ENCODE results near the gene KCTD20. TPM values are rescaled to one million over a fixed set of nuclear protein-coding genes. Genes with fewer than 3 reads are reported as not detected.

KCTD20 gene
- total and polyA plus RNA-seq, 4 donors, result 9.5 to 48.5 (median 32.2) TPM

DNA sequence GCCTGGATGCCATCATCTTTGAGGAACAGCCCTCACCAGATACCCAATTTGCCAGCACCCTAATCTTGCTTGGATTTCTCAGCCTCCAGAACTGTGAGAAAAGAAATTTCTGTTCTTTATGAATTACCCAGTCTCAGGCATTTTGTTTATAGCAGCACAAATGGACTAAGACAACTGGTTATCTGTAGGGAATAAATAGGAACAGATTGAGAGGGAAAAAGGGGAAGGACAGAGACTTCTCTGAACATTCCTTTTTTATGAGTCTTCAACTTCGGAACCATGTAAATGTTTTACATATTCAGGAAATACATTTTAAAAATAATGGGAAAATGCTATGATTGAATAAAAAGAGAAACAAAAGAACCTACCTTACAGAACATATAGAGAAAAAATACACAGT is 20.9 kb downstream of the KCTD20 start:
- TF ChIP-seq TAF1 (conservative IDR thresholded peaks at IDR 0.05) (no peak), EGR1 (IDR thresholded peaks at IDR 0.05; ENCODE audit: low read depth in 2 of 2) (no peak), GABPA (IDR thresholded peaks at IDR 0.05 in 1 of 2, conservative IDR thresholded peaks at IDR 0.05 in 1 of 2) (no peak), NR2F2 (IDR thresholded peaks at IDR 0.05) (no peak), YY1 (IDR thresholded peaks at IDR 0.05) (no peak), FOXA2 (IDR thresholded peaks at IDR 0.05) (no peak), JUND (IDR thresholded peaks at IDR 0.05) (no peak), RAD21 (IDR thresholded peaks at IDR 0.05) (no peak)
- TF ChIP-seq, protein P1, sequence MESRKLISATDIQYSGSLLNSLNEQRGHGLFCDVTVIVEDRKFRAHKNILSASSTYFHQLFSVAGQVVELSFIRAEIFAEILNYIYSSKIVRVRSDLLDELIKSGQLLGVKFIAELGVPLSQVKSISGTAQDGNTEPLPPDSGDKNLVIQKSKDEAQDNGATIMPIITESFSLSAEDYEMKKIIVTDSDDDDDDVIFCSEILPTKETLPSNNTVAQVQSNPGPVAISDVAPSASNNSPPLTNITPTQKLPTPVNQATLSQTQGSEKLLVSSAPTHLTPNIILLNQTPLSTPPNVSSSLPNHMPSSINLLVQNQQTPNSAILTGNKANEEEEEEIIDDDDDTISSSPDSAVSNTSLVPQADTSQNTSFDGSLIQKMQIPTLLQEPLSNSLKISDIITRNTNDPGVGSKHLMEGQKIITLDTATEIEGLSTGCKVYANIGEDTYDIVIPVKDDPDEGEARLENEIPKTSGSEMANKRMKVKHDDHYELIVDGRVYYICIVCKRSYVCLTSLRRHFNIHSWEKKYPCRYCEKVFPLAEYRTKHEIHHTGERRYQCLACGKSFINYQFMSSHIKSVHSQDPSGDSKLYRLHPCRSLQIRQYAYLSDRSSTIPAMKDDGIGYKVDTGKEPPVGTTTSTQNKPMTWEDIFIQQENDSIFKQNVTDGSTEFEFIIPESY (IDR thresholded peaks at IDR 0.05), result no peak
- TF ChIP-seq, protein P2, sequence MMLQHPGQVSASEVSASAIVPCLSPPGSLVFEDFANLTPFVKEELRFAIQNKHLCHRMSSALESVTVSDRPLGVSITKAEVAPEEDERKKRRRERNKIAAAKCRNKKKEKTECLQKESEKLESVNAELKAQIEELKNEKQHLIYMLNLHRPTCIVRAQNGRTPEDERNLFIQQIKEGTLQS (IDR thresholded peaks at IDR 0.05), result no peak
- TF ChIP-seq, protein P3, sequence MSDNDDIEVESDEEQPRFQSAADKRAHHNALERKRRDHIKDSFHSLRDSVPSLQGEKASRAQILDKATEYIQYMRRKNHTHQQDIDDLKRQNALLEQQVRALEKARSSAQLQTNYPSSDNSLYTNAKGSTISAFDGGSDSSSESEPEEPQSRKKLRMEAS (IDR thresholded peaks at IDR 0.05), result no peak
- TF ChIP-seq, protein P4, sequence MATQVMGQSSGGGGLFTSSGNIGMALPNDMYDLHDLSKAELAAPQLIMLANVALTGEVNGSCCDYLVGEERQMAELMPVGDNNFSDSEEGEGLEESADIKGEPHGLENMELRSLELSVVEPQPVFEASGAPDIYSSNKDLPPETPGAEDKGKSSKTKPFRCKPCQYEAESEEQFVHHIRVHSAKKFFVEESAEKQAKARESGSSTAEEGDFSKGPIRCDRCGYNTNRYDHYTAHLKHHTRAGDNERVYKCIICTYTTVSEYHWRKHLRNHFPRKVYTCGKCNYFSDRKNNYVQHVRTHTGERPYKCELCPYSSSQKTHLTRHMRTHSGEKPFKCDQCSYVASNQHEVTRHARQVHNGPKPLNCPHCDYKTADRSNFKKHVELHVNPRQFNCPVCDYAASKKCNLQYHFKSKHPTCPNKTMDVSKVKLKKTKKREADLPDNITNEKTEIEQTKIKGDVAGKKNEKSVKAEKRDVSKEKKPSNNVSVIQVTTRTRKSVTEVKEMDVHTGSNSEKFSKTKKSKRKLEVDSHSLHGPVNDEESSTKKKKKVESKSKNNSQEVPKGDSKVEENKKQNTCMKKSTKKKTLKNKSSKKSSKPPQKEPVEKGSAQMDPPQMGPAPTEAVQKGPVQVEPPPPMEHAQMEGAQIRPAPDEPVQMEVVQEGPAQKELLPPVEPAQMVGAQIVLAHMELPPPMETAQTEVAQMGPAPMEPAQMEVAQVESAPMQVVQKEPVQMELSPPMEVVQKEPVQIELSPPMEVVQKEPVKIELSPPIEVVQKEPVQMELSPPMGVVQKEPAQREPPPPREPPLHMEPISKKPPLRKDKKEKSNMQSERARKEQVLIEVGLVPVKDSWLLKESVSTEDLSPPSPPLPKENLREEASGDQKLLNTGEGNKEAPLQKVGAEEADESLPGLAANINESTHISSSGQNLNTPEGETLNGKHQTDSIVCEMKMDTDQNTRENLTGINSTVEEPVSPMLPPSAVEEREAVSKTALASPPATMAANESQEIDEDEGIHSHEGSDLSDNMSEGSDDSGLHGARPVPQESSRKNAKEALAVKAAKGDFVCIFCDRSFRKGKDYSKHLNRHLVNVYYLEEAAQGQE (IDR thresholded peaks at IDR 0.05), result no peak
- Histone ChIP-seq H3K36me3 (ENCODE audit: control insufficient read depth in 4 of 4, insufficient read depth in 3 of 4, low read depth in 1 of 4, low read length in 3 of 4) (no peaks in the 10 kb centered on the region), H3K4me1 (ENCODE audit: control insufficient read depth in 4 of 4, insufficient read depth in 4 of 4, low read length in 3 of 4) (peaks cover 4 to 8% (median 6%) of the 10 kb centered on the region in 4 donors), H3K4me3 (ENCODE audit: low read depth in 1 of 3, low read length in 3 of 3) (no peak overlapping the region), H3K9ac (ENCODE audit: low read depth in 1 of 2, low read length in 2 of 2) (no peak overlapping the region), H3K27ac (ENCODE audit: low read depth in 1 of 2, low read length in 2 of 2) (no peak overlapping the region), H3K27me3 (ENCODE audit: control insufficient read depth in 4 of 4, insufficient read depth in 4 of 4, low read length in 3 of 4) (no peaks in the 10 kb centered on the region), H3K9me3 (ENCODE audit: control insufficient read depth in 4 of 4, low read length in 3 of 4) (no peaks in the 10 kb centered on the region)
- WGBS, result 66% methylated on average over 1 of the region's 1 CpG
- no peak for DNase-seq (ENCODE audit: low spot score)

DNA sequence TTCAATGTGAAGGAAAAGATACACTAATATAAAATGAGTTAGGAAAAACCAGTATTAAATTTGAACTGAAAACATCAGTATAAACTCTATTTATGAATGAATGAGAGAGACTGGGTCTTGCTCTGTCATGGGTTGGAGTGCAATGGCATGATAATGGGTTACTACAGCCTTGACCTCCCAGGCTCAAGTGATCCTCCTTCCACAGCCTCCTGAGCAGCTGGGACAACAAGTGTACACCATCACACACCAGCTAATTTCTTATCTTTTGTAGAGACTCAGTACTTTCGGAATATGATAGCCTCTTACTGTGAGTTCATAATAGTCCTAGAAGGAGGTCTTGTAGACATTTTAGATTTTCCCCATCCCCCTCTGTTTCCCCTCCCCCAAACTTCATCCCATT is 21.4 kb downstream of the KCTD20 start:
- TF ChIP-seq RAD21 (IDR thresholded peaks at IDR 0.05) (no peak), EGR1 (IDR thresholded peaks at IDR 0.05; ENCODE audit: low read depth in 2 of 2) (no peak), YY1 (IDR thresholded peaks at IDR 0.05) (no peak), FOXA2 (IDR thresholded peaks at IDR 0.05) (no peak), JUND (IDR thresholded peaks at IDR 0.05) (no peak)
- TF ChIP-seq, protein P3 (IDR thresholded peaks at IDR 0.05), result no peak
- TF ChIP-seq, protein P4 (IDR thresholded peaks at IDR 0.05), result no peak
- no peaks in the 10 kb centered on the region for H3K9me3 ChIP-seq (ENCODE audit: control insufficient read depth in 4 of 4, low read length in 3 of 4)
- no peak overlapping the region for H3K27ac ChIP-seq (ENCODE audit: low read depth in 1 of 2, low read length in 2 of 2)
- no peaks in the 10 kb centered on the region for H3K27me3 ChIP-seq (ENCODE audit: control insufficient read depth in 4 of 4, insufficient read depth in 4 of 4, low read length in 3 of 4)
- DNase-seq (ENCODE audit: low spot score), result no peak
- H3K4me1 ChIP-seq (ENCODE audit: control insufficient read depth in 4 of 4, insufficient read depth in 4 of 4, low read length in 3 of 4), result peaks cover 2 to 4% (median 3%) of the 10 kb centered on the region in 4 donors
- no peak overlapping the region for H3K4me3 ChIP-seq (ENCODE audit: low read depth in 1 of 3, low read length in 3 of 3)
- no peaks in the 10 kb centered on the region for H3K36me3 ChIP-seq (ENCODE audit: control insufficient read depth in 4 of 4, insufficient read depth in 3 of 4, low read depth in 1 of 4, low read length in 3 of 4)
- no peak overlapping the region for H3K9ac ChIP-seq (ENCODE audit: low read depth in 1 of 2, low read length in 2 of 2)
- 96% methylated on average over 1 of the region's 1 CpG for WGBS

All from liver (tissue), 9 donors.